ENCODE measurements around the gene ATXN10. TPM values are rescaled to one million over a fixed set of nuclear protein-coding genes. Genes with fewer than 3 reads are reported as not detected.

Gene ATXN10
- total and polyA plus RNA-seq, 2 donors (not counting 1 experiment from before 2014, with no cell fraction given), result 52.3 to 95.5 TPM

DNA sequence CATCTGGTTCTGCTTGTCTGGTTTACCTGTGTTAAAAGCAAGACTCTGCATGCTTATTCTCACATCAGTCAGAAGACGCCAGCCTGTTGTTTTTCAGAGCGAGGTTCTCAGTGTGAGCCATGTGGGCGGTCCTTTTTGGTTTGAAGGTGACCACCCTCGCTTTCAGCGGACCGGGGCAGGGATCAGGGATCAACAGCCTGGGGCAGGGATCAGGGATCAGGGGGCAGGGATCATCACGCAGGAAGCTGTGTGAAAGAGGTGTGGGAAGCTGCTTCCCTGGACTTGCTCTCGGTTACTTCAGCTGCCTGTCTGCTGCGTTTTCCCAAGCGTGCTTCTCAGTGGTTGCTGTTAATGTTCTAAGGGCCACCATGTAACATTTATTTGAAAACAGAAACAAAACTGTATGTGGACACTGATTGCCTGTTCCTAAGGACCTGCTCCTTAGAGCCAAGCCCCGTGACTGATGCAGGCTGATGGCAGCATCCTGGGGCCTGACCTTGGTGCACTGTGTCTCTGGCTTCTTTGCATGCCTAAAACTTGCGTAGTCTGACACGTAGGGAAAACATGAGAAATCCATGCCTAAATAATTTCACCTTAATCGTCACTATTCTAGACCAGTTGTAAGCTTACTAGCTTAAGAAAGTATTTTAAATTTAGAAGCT lies 146.9 kb downstream of the ATXN10 start:
- WGBS (ENCODE audit: insufficient coverage), result over 99% methylated on average over 9 of the region's 14 CpGs
- Mint-ChIP-seq H3K27ac (no peak overlapping the region), H3K27me3 (no peaks in the 10 kb centered on the region), H3K4me3 (no peak overlapping the region), H3K4me1 (no peaks in the 10 kb centered on the region), H3K9me3 (ENCODE audit: insufficient read depth) (no peaks in the 10 kb centered on the region)
- POLR2A ChIA-PET, result no interaction called here
- Histone ChIP-seq H3K27me3 (replicated peaks in 1 of 4; ENCODE audit: control extremely low read depth in 1 of 4, control insufficient read depth in 3 of 4, insufficient read depth in 4 of 4, low read length in 3 of 4) (no peaks in the 10 kb centered on the region), H3K79me2 (ENCODE audit: control insufficient read depth, insufficient read depth, low read length) (no peaks in the 10 kb centered on the region), H3K9ac (ENCODE audit: low read length) (no peak overlapping the region), H3K4me3 (ENCODE audit: control extremely low read depth in 1 of 5, extremely low read depth in 1 of 5, insufficient read depth in 1 of 5, low read depth in 2 of 5, low read length in 4 of 5) (no peak overlapping the region), H3K27ac (ENCODE audit: low read length in 2 of 2) (no peak overlapping the region), H4K20me1 (ENCODE audit: control insufficient read depth, insufficient read depth, low read length, poor library complexity, severe bottlenecking) (no peaks in the 10 kb centered on the region), H2AFZ (ENCODE audit: insufficient read depth, low read depth, low read length, poor library complexity, severe bottlenecking) (no peak overlapping the region), H3K36me3 (replicated peaks in 1 of 2; ENCODE audit: control extremely low read depth in 1 of 2, control insufficient read depth in 1 of 2, extremely low read depth in 1 of 2, insufficient read depth in 2 of 2, low read length in 1 of 2) (peaks cover 2 to 5% of the 10 kb centered on the region in 2 experiments), H3K4me1 (ENCODE audit: control insufficient read depth in 2 of 2, insufficient read depth in 2 of 2, low read length in 2 of 2) (no peaks in the 10 kb centered on the region), H3K9me3 (ENCODE audit: control extremely low read depth in 1 of 3, control insufficient read depth in 2 of 3, insufficient read depth in 1 of 3, low read length in 2 of 3) (no peaks in the 10 kb centered on the region), H3K4me2 (replicated peaks; ENCODE audit: low read depth, low read length, poor library complexity, severe bottlenecking) (no peak overlapping the region)
- no peak for DNase-seq
- CTCF ChIA-PET, result interaction anchor here (1.3 kb wide), 1 partner anchor 87 kb away, joined by 3 read pairs; no protein-coding TSS in a partner anchor
- no peak for ATAC-seq (ENCODE audit: low read depth)
- TF ChIP-seq, protein P1, sequence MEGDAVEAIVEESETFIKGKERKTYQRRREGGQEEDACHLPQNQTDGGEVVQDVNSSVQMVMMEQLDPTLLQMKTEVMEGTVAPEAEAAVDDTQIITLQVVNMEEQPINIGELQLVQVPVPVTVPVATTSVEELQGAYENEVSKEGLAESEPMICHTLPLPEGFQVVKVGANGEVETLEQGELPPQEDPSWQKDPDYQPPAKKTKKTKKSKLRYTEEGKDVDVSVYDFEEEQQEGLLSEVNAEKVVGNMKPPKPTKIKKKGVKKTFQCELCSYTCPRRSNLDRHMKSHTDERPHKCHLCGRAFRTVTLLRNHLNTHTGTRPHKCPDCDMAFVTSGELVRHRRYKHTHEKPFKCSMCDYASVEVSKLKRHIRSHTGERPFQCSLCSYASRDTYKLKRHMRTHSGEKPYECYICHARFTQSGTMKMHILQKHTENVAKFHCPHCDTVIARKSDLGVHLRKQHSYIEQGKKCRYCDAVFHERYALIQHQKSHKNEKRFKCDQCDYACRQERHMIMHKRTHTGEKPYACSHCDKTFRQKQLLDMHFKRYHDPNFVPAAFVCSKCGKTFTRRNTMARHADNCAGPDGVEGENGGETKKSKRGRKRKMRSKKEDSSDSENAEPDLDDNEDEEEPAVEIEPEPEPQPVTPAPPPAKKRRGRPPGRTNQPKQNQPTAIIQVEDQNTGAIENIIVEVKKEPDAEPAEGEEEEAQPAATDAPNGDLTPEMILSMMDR (IDR thresholded peaks at IDR 0.05), result no peak
- no peak for TF ChIP-seq EZH2 (IDR thresholded peaks at IDR 0.05; ENCODE audit: borderline replicate concordance, insufficient read depth, low read depth, low read length, poor library complexity, severe bottlenecking)
- intact Hi-C loops (cut with micrococcal nuclease), result no loop called here

DNA sequence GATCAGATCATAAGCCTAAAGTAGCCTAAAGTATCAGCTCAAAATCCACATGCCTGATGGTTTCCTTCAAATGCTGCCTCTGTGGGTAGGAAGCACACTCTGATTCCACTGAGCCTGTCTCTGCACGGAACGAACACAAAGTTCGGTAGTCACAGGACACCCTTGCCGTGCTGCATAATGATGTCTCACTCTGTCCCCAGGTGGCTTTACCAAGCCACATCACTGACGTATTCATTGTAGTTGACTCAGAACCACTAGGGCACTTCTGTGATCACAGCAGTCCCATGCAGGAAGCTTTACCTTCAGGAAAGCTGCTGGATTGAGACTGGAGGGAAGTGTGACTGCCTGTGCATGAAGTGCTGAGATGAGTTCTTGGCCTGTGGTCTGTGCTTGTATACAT lies 147.7 kb downstream of the ATXN10 start:
- Mint-ChIP-seq H3K27me3 (no peaks in the 10 kb centered on the region), H3K4me3 (no peak overlapping the region), H3K27ac (no peak overlapping the region), H3K9me3 (ENCODE audit: insufficient read depth) (no peaks in the 10 kb centered on the region), H3K4me1 (no peaks in the 10 kb centered on the region)
- 100% methylated on average over 4 of the region's 5 CpGs for WGBS (ENCODE audit: insufficient coverage)
- Histone ChIP-seq H3K9me3 (ENCODE audit: control extremely low read depth in 1 of 3, control insufficient read depth in 2 of 3, insufficient read depth in 1 of 3, low read length in 2 of 3) (no peaks in the 10 kb centered on the region), H2AFZ (ENCODE audit: insufficient read depth, low read depth, low read length, poor library complexity, severe bottlenecking) (no peak overlapping the region), H3K27ac (ENCODE audit: low read length in 2 of 2) (no peak overlapping the region), H3K79me2 (ENCODE audit: control insufficient read depth, insufficient read depth, low read length) (no peaks in the 10 kb centered on the region), H4K20me1 (ENCODE audit: control insufficient read depth, insufficient read depth, low read length, poor library complexity, severe bottlenecking) (no peaks in the 10 kb centered on the region), H3K27me3 (replicated peaks in 1 of 4; ENCODE audit: control extremely low read depth in 1 of 4, control insufficient read depth in 3 of 4, insufficient read depth in 4 of 4, low read length in 3 of 4) (no peaks in the 10 kb centered on the region), H3K4me2 (replicated peaks; ENCODE audit: low read depth, low read length, poor library complexity, severe bottlenecking) (no peak overlapping the region), H3K36me3 (replicated peaks in 1 of 2; ENCODE audit: control extremely low read depth in 1 of 2, control insufficient read depth in 1 of 2, extremely low read depth in 1 of 2, insufficient read depth in 2 of 2, low read length in 1 of 2) (peaks cover 0 to 2% of the 10 kb centered on the region in 2 experiments), H3K4me3 (ENCODE audit: control extremely low read depth in 1 of 5, extremely low read depth in 1 of 5, insufficient read depth in 1 of 5, low read depth in 2 of 5, low read length in 4 of 5) (no peak overlapping the region), H3K4me1 (ENCODE audit: control insufficient read depth in 2 of 2, insufficient read depth in 2 of 2, low read length in 2 of 2) (no peaks in the 10 kb centered on the region), H3K9ac (ENCODE audit: low read length) (no peak overlapping the region)
- TF ChIP-seq EZH2 (IDR thresholded peaks at IDR 0.05; ENCODE audit: borderline replicate concordance, insufficient read depth, low read depth, low read length, poor library complexity, severe bottlenecking), result no peak
- TF ChIP-seq, protein P1 (IDR thresholded peaks at IDR 0.05), result no peak
- POLR2A ChIA-PET, result no interaction called here
- intact Hi-C loops (cut with micrococcal nuclease), result no loop called here
- CTCF ChIA-PET, result no interaction called here
- DNase-seq, result no peak
- no peak for ATAC-seq (ENCODE audit: low read depth)
